Bronchial epithelial cell (primary cell): ENCODE data around the gene ZNF618. TPM values are rescaled to one million over a fixed set of nuclear protein-coding genes. Genes with fewer than 3 reads are reported as not detected.

Source experiments
- DNase-seq: peaks from one replicate; pipeline ENCODE4 v3.0.0-alpha.2; 2010; ENCODE audit warnings: low read depth
- FAIRE-seq: peaks from 2 replicates; lab custom pipeline; 2011; peaks lifted over from hg19 to GRCh38; lab: Jason Lieb, UNC
- H3K27me3 ChIP-seq: 2 replicates; pipeline ENCODE4 v1.5.1; 2011; ENCODE audit warnings: low read length; ENCODE audit not compliant: control insufficient read depth, insufficient read depth
- H3K36me3 ChIP-seq: 2 replicates; pipeline ENCODE4 v1.5.1; 2011; ENCODE audit warnings: low read length; ENCODE audit not compliant: control insufficient read depth, insufficient read depth
- H3K4me3 ChIP-seq: 2 replicates; pipeline ENCODE4 v1.5.1; 2011; ENCODE audit warnings: mild to moderate bottlenecking, low read depth, low read length, control low read depth
- total RNA-seq: library from RNA; depleted of rRNA; stranded (reverse); fragments of >200 nt; gene quantifications from 2 replicates; pipeline ENCODE4 v1.2.1, GENCODE V29; 2014
- TF ChIP-seq, protein P1 (sequence below): IDR thresholded peaks from 2 replicates; pipeline ENCODE4 v1.5.1; 2011; ENCODE audit warnings: mild to moderate bottlenecking, moderate library complexity, low read length, control low read depth, inconsistent platforms; ENCODE audit not compliant: insufficient read depth, severe bottlenecking

Gene ZNF618
- total RNA-seq, 1 donor from 2014 or later, result 1.6 TPM

DNA sequence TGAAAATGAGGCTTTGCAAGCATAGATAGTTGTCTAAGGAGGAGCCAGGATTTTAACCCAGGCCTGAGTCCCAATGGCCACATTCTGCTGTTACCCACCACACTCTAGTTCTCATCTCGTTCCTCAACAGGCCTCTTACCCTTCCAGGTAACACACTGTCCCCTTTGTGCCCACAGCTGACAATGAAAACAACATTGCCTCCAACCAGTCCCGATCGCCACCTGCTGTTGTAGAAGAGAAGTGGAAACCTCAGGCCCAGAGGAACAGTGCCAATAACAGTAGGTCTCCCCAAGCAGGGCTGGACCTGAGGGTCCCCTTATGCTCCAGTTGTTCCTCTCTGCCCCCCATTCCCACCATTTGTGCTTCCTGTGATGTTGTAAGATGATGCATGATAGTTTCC, 171.6 kb downstream of the ZNF618 start:
- TF ChIP-seq, protein P1, sequence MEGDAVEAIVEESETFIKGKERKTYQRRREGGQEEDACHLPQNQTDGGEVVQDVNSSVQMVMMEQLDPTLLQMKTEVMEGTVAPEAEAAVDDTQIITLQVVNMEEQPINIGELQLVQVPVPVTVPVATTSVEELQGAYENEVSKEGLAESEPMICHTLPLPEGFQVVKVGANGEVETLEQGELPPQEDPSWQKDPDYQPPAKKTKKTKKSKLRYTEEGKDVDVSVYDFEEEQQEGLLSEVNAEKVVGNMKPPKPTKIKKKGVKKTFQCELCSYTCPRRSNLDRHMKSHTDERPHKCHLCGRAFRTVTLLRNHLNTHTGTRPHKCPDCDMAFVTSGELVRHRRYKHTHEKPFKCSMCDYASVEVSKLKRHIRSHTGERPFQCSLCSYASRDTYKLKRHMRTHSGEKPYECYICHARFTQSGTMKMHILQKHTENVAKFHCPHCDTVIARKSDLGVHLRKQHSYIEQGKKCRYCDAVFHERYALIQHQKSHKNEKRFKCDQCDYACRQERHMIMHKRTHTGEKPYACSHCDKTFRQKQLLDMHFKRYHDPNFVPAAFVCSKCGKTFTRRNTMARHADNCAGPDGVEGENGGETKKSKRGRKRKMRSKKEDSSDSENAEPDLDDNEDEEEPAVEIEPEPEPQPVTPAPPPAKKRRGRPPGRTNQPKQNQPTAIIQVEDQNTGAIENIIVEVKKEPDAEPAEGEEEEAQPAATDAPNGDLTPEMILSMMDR, result peak; percentile 54
- Histone ChIP-seq H3K27me3 (no peaks in the 10 kb centered on the region), H3K4me3 (no peak overlapping the region), H3K36me3 (peaks cover 11% of the 10 kb centered on the region)
- DNase-seq (peak; percentile 8), FAIRE-seq (no peak)

DNA sequence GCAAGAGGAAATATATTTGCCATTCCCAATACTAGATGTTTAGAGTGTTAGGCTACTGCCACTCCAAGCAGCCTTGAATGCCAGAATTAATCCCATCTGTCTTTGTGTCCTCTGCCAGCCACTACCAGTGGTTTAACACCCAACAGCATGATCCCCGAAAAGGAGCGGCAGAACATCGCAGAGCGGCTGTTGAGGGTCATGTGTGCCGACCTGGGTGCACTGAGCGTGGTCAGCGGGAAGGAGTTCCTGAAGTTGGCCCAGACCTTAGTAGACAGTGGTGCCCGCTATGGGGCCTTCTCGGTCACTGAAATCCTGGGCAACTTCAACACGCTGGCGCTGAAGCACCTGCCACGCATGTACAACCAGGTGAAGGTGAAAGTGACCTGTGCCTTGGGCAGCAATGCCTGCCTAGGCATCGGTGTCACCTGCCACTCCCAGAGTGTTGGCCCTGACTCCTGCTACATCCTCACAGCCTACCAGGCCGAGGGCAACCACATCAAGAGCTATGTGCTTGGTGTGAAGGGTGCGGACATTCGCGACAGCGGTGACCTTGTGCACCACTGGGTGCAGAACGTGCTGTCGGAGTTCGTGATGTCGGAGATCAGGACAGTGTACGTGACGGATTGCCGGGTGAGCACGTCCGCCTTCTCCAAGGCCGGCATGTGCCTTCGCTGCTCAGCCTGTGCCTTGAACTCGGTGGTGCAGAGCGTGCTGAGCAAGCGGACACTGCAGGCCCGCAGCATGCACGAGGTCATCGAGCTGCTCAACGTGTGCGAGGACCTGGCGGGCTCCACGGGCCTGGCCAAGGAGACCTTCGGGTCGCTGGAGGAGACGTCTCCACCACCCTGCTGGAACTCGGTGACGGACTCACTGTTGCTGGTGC, 172.7 kb downstream of the ZNF618 start:
- DNase-seq (no peak), FAIRE-seq (peak; percentile 75)
- Histone ChIP-seq H3K36me3 (peaks cover 11% of the 10 kb centered on the region), H3K4me3 (no peak overlapping the region), H3K27me3 (no peaks in the 10 kb centered on the region)
- TF ChIP-seq, protein P1, result no peak

DNA sequence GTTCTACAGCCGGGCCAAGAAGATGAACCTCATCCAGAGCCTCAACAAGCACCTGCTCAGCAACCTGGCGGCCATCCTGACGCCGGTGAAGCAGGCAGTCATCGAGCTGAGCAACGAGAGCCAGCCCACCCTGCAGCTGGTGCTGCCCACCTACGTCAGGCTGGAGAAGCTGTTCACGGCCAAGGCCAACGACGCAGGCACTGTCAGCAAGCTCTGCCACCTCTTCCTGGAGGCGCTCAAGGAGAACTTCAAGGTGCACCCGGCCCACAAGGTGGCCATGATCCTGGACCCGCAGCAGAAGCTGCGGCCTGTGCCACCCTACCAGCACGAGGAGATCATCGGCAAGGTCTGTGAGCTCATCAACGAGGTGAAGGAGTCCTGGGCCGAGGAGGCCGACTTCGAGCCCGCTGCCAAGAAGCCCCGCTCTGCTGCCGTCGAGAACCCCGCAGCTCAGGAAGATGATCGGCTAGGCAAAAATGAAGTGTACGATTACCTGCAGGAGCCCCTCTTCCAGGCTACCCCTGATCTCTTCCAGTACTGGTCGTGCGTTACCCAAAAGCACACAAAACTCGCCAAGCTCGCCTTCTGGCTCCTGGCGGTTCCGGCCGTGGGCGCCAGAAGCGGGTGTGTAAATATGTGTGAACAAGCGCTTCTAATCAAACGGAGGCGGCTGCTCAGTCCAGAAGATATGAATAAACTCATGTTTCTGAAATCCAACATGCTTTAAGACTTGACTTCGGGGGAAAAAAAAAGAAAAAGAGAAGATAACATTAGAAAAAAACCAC, 173.5 kb downstream of the ZNF618 start:
- Histone ChIP-seq H3K27me3 (no peaks in the 10 kb centered on the region), H3K4me3 (no peak overlapping the region)
- FAIRE-seq, result no peak

DNA sequence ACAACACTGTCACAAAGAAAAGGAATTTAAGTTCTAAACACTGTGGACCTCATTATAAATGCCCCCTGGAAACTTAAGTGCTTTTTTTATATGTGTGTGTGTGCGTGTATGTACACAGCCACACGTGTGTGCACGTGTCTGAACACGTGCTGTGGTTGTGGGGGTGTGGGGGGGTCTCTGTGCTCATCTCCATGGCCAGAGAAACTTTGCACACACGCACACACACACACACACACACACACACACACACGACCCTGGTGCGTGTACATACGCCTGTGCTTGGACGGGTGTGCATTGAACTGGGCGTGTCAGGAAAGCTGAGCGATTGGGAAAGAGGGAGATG, 174.1 kb downstream of the ZNF618 start:
- TF ChIP-seq, protein P1, result no peak
- peaks cover 11% of the 10 kb centered on the region for H3K36me3 ChIP-seq
- H3K4me3 ChIP-seq, result no peak overlapping the region
- FAIRE-seq (no peak), DNase-seq (no peak)
- H3K27me3 ChIP-seq, result no peaks in the 10 kb centered on the region

More for the DNA sequence above, 173.5 kb downstream of the ZNF618 start:
- peaks cover 11% of the 10 kb centered on the region for H3K36me3 ChIP-seq
- TF ChIP-seq, protein P1, result no peak
- no peak for DNase-seq

DNA sequence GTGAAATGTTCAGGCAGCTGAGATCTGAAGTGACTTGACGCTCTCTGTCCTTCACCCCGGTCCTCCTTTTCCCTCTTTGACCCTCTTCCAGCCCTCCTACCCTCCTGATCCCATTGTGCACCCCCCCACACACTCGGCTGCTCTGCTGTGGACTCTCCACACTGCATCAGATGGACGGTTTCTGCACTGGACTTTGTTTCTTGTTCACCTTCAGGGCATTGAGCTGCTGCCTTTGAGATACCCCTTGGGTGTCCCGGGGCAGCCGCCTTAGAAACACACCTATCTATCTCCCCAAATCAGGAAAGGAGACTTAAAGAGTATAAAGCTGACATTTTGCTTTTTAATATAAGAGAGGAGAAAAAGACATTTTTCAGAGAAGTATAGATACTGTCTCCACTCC, 174.5 kb downstream of the ZNF618 start:
- no peak overlapping the region for H3K4me3 ChIP-seq
- no peaks in the 10 kb centered on the region for H3K27me3 ChIP-seq
- peaks cover 11% of the 10 kb centered on the region for H3K36me3 ChIP-seq
- FAIRE-seq (no peak), DNase-seq (no peak)
- TF ChIP-seq, protein P1, result no peak
